Activated CD8-positive, alpha-beta T cell treated with anti-CD3 and anti-CD28 coated beads, Interleukin-2, amount 10 ng/mL, durations not matched to agents 7 days and 5 days (primary cell): ENCODE data around the gene EPDR1. TPM values are rescaled to one million over a fixed set of nuclear protein-coding genes. Genes with fewer than 3 reads are reported as not detected.

Source experiments
- ATAC-seq: fragments of 150-1000 bp; cut with Tn5 transposase; one replicate; pipeline ENCODE4 v1.10.0; 2021; ENCODE audit warnings: moderate library complexity
- CTCF ChIA-PET: fragments of 350-600 bp; sonication (Branson Sonifier 250); formaldehyde crosslinking; loops from one replicate; lab custom pipeline; 2021; ENCODE audit warnings: antibody characterized with exemption; lab: Charles Lee
- POLR2A ChIA-PET: fragments of 350-600 bp; sonication (Branson Sonifier 250); formaldehyde crosslinking; loops from one replicate; lab custom pipeline; 2021; ENCODE audit warnings: antibody characterized with exemption; lab: Charles Lee
- DNase-seq: peaks from one replicate; pipeline ENCODE4 v3.0.0-alpha.2; 2020
- H3K27ac Mint-ChIP-seq: one replicate; pipeline ENCODE4 v1.8.0; 2021; ENCODE audit warnings: mild to moderate bottlenecking, mixed read lengths
- H3K27me3 Mint-ChIP-seq: one replicate; pipeline ENCODE4 v1.8.0; 2021; ENCODE audit warnings: low read depth, mixed read lengths
- H3K36me3 Mint-ChIP-seq: one replicate; pipeline ENCODE4 v1.8.0; 2021; ENCODE audit warnings: low read depth, mixed read lengths
- H3K4me1 Mint-ChIP-seq: one replicate; pipeline ENCODE4 v1.8.0; 2021; ENCODE audit warnings: low read depth, mixed read lengths
- H3K4me3 Mint-ChIP-seq: one replicate; pipeline ENCODE4 v1.8.0; 2021; ENCODE audit warnings: mild to moderate bottlenecking, mixed read lengths
- H3K9me3 Mint-ChIP-seq: one replicate; pipeline ENCODE4 v1.8.0; 2022; ENCODE audit warnings: mixed read lengths; ENCODE audit not compliant: insufficient read depth
- total RNA-seq, 2 experiments: library from RNA; stranded (reverse); gene quantifications; one replicate each; pipeline ENCODE4 v1.2.3, GENCODE V29; 2021

EPDR1 gene
- total RNA-seq, 2 experiments from 2014 or later: 0.52 to 1.0 TPM

DNA sequence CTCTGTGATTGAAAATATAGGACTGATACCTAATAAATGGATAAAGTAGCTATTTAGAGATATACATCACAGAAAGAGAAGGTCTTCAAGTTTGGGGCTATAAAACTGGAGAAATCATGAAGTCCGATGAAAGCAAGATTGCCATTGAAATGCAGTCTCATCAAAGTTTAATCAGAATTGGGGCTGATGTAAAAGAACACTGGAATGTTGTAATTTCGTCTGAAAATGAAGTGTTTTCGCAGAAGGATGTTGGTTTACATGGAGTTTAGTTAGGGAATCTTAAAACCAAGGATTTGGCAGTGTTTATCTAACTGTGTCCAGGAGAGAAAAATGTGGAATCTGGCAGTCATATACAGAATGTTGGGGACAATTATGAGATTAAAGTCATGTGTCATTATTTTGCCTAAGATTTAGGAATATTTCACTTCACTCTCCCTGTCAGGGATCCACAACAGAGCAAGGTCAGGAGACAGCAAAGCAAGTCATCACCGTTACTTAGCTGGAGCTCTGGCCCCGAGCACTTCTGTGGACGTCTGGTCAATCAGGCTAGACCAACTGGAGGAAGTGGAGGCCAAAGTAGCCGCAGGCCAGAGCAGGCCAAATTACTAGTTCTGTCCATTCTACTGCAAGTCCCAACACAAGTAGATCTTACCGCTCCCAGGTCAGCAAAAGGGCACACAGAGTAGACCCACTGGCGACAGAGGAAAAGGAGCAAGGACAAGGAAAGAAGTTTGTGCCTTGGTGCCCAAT, 37.0 kb downstream of the EPDR1 start:
- POLR2A ChIA-PET: no interaction called here
- DNase-seq (no peak), ATAC-seq (no peak)
- Mint-ChIP-seq H3K4me3 (no peak overlapping the region), H3K9me3 (no peaks in the 10 kb centered on the region), H3K27me3 (no peaks in the 10 kb centered on the region), H3K36me3 (no peaks in the 10 kb centered on the region), H3K27ac (no peak overlapping the region), H3K4me1 (peaks cover under 1% of the 10 kb centered on the region)
- CTCF ChIA-PET: no interaction called here

DNA sequence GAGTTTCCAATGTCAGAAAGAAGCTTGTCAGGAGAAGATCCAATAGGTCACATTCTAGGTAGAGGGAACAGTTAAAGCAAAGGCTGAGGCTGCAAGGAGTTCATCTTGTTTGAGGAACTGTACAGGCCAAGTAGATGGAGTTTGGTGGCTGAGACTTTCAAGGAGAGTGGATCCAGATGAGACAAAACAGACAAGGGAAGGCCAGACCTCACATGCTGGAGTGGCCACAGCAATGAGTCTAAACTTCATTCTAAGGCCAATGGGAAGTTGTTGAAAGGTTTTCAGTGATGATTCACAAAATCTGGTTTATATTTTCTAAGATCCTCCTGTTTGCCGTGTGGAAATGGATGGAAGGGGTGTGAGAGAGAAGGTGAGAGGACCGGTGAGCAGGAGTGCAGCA, 40.0 kb downstream of the EPDR1 start:
- CTCF ChIA-PET: no interaction called here
- no peak for DNase-seq
- Mint-ChIP-seq H3K27me3 (no peaks in the 10 kb centered on the region), H3K36me3 (no peaks in the 10 kb centered on the region), H3K9me3 (no peaks in the 10 kb centered on the region), H3K4me1 (no peaks in the 10 kb centered on the region), H3K27ac (no peak overlapping the region), H3K4me3 (no peak overlapping the region)
- POLR2A ChIA-PET: no interaction called here
- ATAC-seq: no peak

DNA sequence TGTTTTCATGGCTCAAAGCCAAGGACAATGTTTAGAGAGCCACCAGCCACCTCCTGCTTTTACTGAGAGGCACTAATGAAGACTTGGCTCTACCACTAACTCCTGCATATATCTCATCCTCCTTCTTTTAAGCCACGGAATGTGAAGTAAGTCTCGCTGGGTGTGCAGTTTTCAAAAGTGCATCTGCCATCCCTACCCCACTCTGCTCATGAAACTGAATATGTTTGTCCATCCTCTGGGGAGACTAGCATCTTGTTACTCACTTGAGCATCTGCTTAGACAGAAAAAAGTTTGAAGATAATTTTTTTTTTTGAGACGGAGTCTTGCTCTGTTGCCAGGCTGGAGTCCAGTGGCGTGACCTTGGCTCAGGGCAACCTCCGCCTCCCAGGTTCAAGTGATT, 40.8 kb downstream of the EPDR1 start:
- DNase-seq: no peak
- no peaks in the 10 kb centered on the region for H3K27me3 Mint-ChIP-seq
- H3K36me3 Mint-ChIP-seq: no peaks in the 10 kb centered on the region
- H3K4me1 Mint-ChIP-seq: no peaks in the 10 kb centered on the region
- H3K27ac Mint-ChIP-seq: no peak overlapping the region
- H3K9me3 Mint-ChIP-seq: no peaks in the 10 kb centered on the region
- H3K4me3 Mint-ChIP-seq: no peak overlapping the region
- no peak for ATAC-seq
- CTCF ChIA-PET: no interaction called here
- POLR2A ChIA-PET: no interaction called here

DNA sequence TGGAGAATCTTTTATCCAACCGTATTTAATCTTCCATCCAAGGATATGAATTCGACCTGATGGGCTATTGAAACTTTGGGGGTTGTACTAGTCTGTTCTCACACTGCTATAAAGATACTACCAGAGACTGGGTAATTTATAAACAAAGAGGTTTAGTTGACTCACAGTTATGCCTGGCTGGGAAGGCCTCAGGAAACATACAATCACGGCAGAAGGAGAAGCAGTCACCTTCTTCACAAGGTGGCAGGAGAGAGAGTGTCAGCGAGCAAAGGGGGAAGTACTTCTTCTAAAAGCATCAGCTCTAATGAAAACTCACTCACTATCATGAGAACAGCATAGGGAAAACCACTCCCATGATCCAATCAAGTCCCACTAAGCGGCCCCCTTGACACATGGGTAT, 43.8 kb downstream of the EPDR1 start:
- no peaks in the 10 kb centered on the region for H3K36me3 Mint-ChIP-seq
- DNase-seq (no peak), ATAC-seq (no peak)
- no peaks in the 10 kb centered on the region for H3K9me3 Mint-ChIP-seq
- H3K27me3 Mint-ChIP-seq: no peaks in the 10 kb centered on the region
- no peak overlapping the region for H3K4me3 Mint-ChIP-seq
- ChIA-PET CTCF (no interaction called here), POLR2A (no interaction called here)
- no peaks in the 10 kb centered on the region for H3K4me1 Mint-ChIP-seq
- no peak overlapping the region for H3K27ac Mint-ChIP-seq

DNA sequence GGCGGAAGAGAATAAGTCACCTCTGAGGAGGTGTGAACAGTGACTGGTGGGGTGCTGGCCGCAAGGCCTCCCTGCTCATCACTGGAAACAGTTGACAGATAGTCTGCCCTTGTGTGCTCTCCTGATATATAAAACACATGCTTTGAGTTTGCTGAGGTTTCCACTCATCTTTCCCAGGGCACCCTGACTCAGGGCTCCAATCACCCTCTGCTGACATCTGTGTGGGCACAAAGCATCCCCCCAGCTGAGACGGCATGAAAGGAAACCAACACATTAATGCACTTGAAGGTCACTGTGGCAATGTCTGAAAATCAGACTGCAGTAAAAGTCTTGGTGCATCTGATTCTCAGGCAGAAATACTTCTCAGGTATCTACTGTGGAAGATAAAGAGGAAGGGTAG, 49.8 kb downstream of the EPDR1 start:
- ATAC-seq: no peak
- no peak for DNase-seq
- H3K27ac Mint-ChIP-seq: no peak overlapping the region
- no peaks in the 10 kb centered on the region for H3K9me3 Mint-ChIP-seq
- no peaks in the 10 kb centered on the region for H3K36me3 Mint-ChIP-seq
- POLR2A ChIA-PET: no interaction called here
- H3K4me3 Mint-ChIP-seq: no peak overlapping the region
- peaks cover 5% of the 10 kb centered on the region for H3K27me3 Mint-ChIP-seq
- H3K4me1 Mint-ChIP-seq: no peaks in the 10 kb centered on the region
- CTCF ChIA-PET: no interaction called here

DNA sequence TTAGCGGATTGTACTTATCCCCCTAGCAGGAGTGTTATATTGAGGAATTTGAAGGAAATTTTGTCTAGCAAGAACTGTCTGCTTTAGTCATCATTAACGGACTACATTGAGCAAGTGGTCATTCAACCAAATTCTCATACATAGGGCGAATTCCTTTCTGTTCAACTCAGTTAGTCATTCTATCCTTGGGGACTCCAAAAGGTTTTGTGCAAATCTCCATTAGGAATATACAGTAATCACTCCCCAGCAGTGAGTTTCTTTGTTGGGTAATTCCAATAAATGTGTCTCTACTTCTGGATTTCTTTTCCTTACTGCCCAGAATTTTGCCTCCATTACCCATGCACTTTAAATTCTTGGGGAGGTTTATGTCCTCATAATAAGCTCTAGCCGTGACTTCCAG, 51.1 kb downstream of the EPDR1 start:
- ChIA-PET CTCF (no interaction called here), POLR2A (no interaction called here)
- H3K4me3 Mint-ChIP-seq: no peak overlapping the region
- peaks cover 5% of the 10 kb centered on the region for H3K27me3 Mint-ChIP-seq
- H3K4me1 Mint-ChIP-seq: no peaks in the 10 kb centered on the region
- no peak for ATAC-seq
- H3K36me3 Mint-ChIP-seq: no peaks in the 10 kb centered on the region
- no peak overlapping the region for H3K27ac Mint-ChIP-seq
- no peaks in the 10 kb centered on the region for H3K9me3 Mint-ChIP-seq
- no peak for DNase-seq

DNA sequence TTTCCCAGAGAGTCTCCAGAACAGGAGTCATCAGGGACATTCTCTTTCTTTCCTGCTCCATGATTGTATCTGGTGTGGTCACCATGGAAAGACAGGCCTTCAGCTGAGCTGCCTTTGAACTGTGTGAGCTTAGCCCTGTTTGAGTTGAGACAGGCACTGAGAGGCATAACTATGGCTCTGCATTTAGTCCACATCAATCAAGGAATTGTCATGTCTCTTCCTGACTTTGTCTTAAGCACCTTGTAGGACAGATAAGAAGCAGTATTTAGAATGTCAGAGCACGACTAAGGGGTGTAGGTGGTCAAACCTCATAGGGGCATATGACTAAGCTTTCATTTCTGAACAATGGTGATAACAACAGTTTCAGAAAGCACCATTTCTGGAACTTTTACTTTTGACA, 53.5 kb downstream of the EPDR1 start:
- H3K36me3 Mint-ChIP-seq: no peaks in the 10 kb centered on the region
- POLR2A ChIA-PET: no interaction called here
- peaks cover 5% of the 10 kb centered on the region for H3K27me3 Mint-ChIP-seq
- H3K9me3 Mint-ChIP-seq: no peaks in the 10 kb centered on the region
- ATAC-seq (no peak), DNase-seq (no peak)
- H3K27ac Mint-ChIP-seq: no peak overlapping the region
- no peak overlapping the region for H3K4me3 Mint-ChIP-seq
- no peaks in the 10 kb centered on the region for H3K4me1 Mint-ChIP-seq
- CTCF ChIA-PET: no interaction called here

DNA sequence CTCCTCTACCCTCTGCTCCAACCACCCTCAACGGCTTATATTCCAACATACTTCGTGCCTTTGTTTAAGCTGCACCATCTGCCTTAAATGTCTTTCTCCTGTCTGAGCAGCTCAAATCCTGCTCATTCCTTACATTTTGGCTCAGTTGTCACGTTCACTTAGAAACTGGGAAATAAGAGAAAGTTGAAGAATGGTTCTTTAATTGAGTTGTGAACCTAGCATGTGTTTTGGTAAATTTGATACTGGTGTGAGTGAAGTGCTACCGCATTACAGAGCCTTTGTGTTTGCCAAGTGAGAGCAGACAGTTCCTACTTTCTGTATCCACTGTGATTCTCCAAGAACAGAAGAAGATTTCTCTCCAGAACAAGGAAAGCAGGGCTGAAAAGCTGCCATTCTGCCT, 54.3 kb downstream of the EPDR1 start:
- H3K27ac Mint-ChIP-seq: no peak overlapping the region
- ATAC-seq (no peak), DNase-seq (no peak)
- H3K36me3 Mint-ChIP-seq: no peaks in the 10 kb centered on the region
- no peaks in the 10 kb centered on the region for H3K9me3 Mint-ChIP-seq
- peaks cover 4% of the 10 kb centered on the region for H3K27me3 Mint-ChIP-seq
- CTCF ChIA-PET: no interaction called here
- H3K4me3 Mint-ChIP-seq: no peak overlapping the region
- POLR2A ChIA-PET: no interaction called here
- no peaks in the 10 kb centered on the region for H3K4me1 Mint-ChIP-seq

DNA sequence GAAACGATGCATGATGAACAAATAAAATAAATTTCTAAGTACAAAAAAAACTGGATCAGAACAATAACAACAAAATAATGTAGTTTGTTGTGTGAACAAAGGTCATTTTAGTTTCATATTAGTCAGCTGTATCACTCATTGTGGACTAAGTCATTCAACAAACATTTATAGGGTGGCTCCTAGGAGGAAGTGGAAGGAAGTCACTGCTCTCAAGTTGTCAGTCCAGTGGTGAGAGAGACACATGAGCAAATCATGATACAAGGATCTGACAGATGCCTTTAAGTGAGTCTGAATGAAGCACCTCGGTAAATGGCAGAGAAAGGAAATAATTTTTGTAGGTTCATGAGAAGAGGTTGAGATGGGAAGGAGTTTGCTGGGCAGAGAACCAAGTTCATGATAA, 56.8 kb downstream of the EPDR1 start:
- Mint-ChIP-seq H3K27me3 (peaks cover 2% of the 10 kb centered on the region), H3K4me3 (no peak overlapping the region), H3K4me1 (no peaks in the 10 kb centered on the region), H3K36me3 (no peaks in the 10 kb centered on the region), H3K27ac (no peak overlapping the region), H3K9me3 (no peaks in the 10 kb centered on the region)
- ATAC-seq (no peak), DNase-seq (no peak)
- POLR2A ChIA-PET: no interaction called here
- CTCF ChIA-PET: no interaction called here

DNA sequence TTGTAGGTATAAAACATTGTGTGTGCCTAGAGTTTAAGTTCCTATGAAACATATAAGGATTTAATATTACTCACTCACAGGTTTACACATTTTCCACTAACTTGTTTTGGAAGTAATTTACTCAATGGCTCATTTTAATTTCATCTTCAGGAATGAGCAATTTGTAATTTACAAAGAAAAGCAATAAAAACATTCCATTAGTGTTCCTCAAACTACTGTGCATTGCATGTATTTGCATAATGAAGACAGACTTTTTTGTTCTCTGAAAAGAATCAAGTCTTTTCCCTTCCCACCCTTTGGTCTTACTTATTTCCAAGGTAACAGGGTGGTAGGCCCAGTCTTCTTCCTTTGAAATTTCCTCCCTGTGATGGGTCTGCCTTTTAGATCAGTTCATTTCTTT, 61.2 kb downstream of the EPDR1 start:
- ATAC-seq (no peak), DNase-seq (no peak)
- Mint-ChIP-seq H3K36me3 (no peaks in the 10 kb centered on the region), H3K27me3 (no peaks in the 10 kb centered on the region), H3K27ac (no peak overlapping the region), H3K4me3 (no peak overlapping the region), H3K4me1 (no peaks in the 10 kb centered on the region), H3K9me3 (no peaks in the 10 kb centered on the region)
- CTCF ChIA-PET: no interaction called here
- POLR2A ChIA-PET: no interaction called here

DNA sequence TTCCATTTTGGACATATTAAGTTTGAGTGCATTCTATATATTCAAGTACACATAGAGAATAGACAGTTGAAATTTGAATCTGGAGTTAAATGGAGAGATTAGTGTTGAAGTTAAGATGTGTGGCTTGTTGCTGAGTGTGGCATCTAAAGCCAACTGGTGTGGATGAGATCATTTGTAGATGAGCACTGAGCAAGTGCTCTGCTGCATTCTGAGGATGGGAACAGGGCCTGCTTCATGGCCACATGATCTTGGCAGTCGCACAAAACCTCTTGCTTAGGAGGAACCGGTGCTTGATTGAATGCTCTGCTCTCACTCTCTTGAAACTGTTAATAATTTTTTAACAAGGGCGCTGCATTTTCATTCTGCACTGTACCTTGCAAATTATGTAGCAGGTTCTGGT, 62.0 kb downstream of the EPDR1 start:
- Mint-ChIP-seq H3K9me3 (no peaks in the 10 kb centered on the region), H3K36me3 (no peaks in the 10 kb centered on the region), H3K27me3 (peaks cover under 1% of the 10 kb centered on the region), H3K4me1 (no peaks in the 10 kb centered on the region), H3K4me3 (no peak overlapping the region), H3K27ac (no peak overlapping the region)
- ChIA-PET POLR2A (no interaction called here), CTCF (no interaction called here)
- no peak for DNase-seq
- ATAC-seq: no peak

DNA sequence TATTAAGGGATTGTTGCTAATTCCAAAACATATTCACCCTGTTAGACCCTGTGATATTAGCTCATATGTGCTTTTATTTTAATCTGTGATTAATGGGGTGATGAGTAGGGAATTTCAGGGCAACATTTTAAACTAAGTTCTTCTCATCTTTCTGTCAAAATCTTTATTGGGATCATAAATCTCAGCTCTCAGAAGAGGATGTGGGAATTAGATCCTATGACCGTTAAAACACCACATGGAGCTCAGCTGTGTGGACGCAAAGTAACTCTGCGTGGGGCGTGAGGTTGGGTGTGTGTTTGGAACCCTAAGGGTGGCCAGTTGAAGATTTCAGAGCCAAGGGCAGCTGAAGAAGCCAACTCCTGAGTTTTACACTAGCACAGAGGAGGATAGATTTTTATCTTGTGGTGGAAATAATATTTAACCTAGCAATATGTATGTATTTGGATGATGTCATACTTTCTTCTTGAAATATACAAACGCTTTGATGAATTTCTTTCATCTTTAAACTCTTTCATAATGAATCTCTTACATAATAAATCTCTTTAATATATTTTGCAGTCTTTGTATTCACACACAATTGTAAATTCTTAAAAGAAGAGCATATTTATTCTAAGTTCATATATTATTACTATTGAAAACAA, 64.4 kb downstream of the EPDR1 start:
- CTCF ChIA-PET: no interaction called here
- no peak for ATAC-seq
- Mint-ChIP-seq H3K27ac (no peak overlapping the region), H3K9me3 (no peaks in the 10 kb centered on the region), H3K4me3 (no peak overlapping the region), H3K27me3 (peaks cover 7% of the 10 kb centered on the region), H3K36me3 (no peaks in the 10 kb centered on the region), H3K4me1 (no peaks in the 10 kb centered on the region)
- no peak for DNase-seq
- POLR2A ChIA-PET: no interaction called here
